ENCODE measurements around the gene CHST11. TPM values are rescaled to one million over a fixed set of nuclear protein-coding genes. Genes with fewer than 3 reads are reported as not detected.

Gene CHST11
- total and polyA plus RNA-seq, 3 donors from 2014 or later: 5.1 to 36.9 (median 23.9) TPM

- intact Hi-C loops (cut with DNase I; ENCODE audit: low total_unique reads): no loop called here
- Histone ChIP-seq H3K9me3 (no peaks in the 10 kb centered on the region), H3K27ac (no peak overlapping the region), H3K27me3 (no peaks in the 10 kb centered on the region), H3K36me3 (ENCODE audit: low read depth, missing control alignments) (no peaks in the 10 kb centered on the region), H3K4me1 (no peaks in the 10 kb centered on the region), H3K4me3 (no peak overlapping the region)
- no peak for TF ChIP-seq POLR2A (IDR thresholded peaks at IDR 0.05)
- no peak for TF ChIP-seq CTCF (IDR thresholded peaks at IDR 0.05)
- no peak for DNase-seq
- 77 to 91% methylated on average over 5 of the region's 5 CpGs for WGBS, 2 donors
These were observed 193.8 kb downstream of the CHST11 start for GRCh38 chr12:104650541-104650940.

- Histone ChIP-seq H3K4me3 (no peak overlapping the region), H3K4me1 (no peaks in the 10 kb centered on the region), H3K9me3 (no peaks in the 10 kb centered on the region), H3K27me3 (no peaks in the 10 kb centered on the region), H3K36me3 (ENCODE audit: low read depth, missing control alignments) (no peaks in the 10 kb centered on the region), H3K27ac (no peak overlapping the region)
- 78 to 79% methylated on average over 7 of the region's 7 CpGs for WGBS, 2 donors
- DNase-seq: no peak
- TF ChIP-seq CTCF (IDR thresholded peaks at IDR 0.05): no peak
- no peak for TF ChIP-seq POLR2A (IDR thresholded peaks at IDR 0.05)
- intact Hi-C loops (cut with DNase I; ENCODE audit: low total_unique reads): no loop called here
These were observed 195.1 kb downstream of the CHST11 start for GRCh38 chr12:104651811-104652210.

GRCh38 chr12:104652358-104652757, 195.6 kb downstream of the CHST11 start:
- Histone ChIP-seq H3K4me1 (no peaks in the 10 kb centered on the region), H3K27me3 (no peaks in the 10 kb centered on the region), H3K27ac (no peak overlapping the region), H3K9me3 (no peaks in the 10 kb centered on the region), H3K4me3 (no peak overlapping the region), H3K36me3 (ENCODE audit: low read depth, missing control alignments) (no peaks in the 10 kb centered on the region)
- WGBS, 2 donors: 74 to 76% methylated on average over 5 of the region's 5 CpGs
- TF ChIP-seq CTCF (IDR thresholded peaks at IDR 0.05): no peak
- no peak for TF ChIP-seq POLR2A (IDR thresholded peaks at IDR 0.05)
- DNase-seq: no peak
- intact Hi-C loops (cut with DNase I; ENCODE audit: low total_unique reads): no loop called here

- Histone ChIP-seq H3K27ac (no peak overlapping the region), H3K4me1 (no peaks in the 10 kb centered on the region), H3K4me3 (no peak overlapping the region), H3K27me3 (no peaks in the 10 kb centered on the region), H3K36me3 (ENCODE audit: low read depth, missing control alignments) (no peaks in the 10 kb centered on the region), H3K9me3 (no peaks in the 10 kb centered on the region)
- WGBS, 2 donors: 77 to 89% methylated on average over 7 of the region's 7 CpGs
- TF ChIP-seq CTCF (IDR thresholded peaks at IDR 0.05) (no peak), POLR2A (IDR thresholded peaks at IDR 0.05) (no peak)
- intact Hi-C loops (cut with DNase I; ENCODE audit: low total_unique reads): no loop called here
- DNase-seq: no peak
These were observed 196.2 kb downstream of the CHST11 start for GRCh38 chr12:104652910-104653309.
